ENCODE results near the gene CNBD2. TPM values are rescaled to one million over a fixed set of nuclear protein-coding genes. Genes with fewer than 3 reads are reported as not detected.

CNBD2 gene
- total and polyA plus RNA-seq, 2 donors (not counting 1 experiment from before 2014, with no cell fraction given) = 8.5 to 19.2 TPM

DNA sequence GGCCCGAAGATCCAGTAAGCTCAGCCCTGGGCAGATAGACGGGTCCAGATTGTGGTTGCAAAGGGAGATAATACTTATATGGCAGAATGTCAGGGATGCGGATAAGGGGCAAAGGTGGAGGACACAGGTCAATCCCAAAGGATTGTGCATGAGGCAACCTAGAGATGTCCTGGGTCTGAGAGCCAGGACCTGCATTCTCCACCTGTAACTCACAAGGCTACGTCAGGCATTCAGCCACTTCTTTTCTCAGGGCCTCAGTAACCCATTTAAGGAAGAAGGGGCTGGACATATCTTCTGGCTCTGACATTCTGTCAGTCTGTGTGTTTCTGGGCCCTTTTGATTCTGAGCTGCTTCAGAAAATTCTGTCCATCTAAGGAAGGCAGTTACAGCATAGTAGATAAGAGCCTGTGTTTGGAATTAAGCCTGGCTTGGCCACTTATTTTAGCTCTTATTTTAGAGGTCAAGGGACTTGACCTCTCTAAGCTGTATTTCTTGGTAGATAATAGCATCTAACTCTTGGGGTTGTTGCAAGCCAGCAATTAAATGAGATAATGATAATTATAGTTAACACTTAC lies 40.2 kb downstream of the CNBD2 start:
- intact Hi-C loops (cut with micrococcal nuclease) = no loop called here
- H3K4me2 ChIP-seq (replicated peaks; ENCODE audit: low read depth, low read length, poor library complexity, severe bottlenecking) = no peak overlapping the region
- no peaks in the 10 kb centered on the region for H3K9me3 Mint-ChIP-seq (ENCODE audit: insufficient read depth)
- H3K36me3 ChIP-seq (replicated peaks in 1 of 2; ENCODE audit: control extremely low read depth in 1 of 2, control insufficient read depth in 1 of 2, extremely low read depth in 1 of 2, insufficient read depth in 2 of 2, low read length in 1 of 2) = no peaks in the 10 kb centered on the region
- POLR2A ChIA-PET = no interaction called here
- ATAC-seq (ENCODE audit: low read depth) (no peak), DNase-seq (no peak)
- H3K9me3 ChIP-seq (ENCODE audit: control extremely low read depth in 1 of 3, control insufficient read depth in 2 of 3, insufficient read depth in 1 of 3, low read length in 2 of 3) = peaks cover 0 to 9% (median 7%) of the 10 kb centered on the region in 3 donors
- TF ChIP-seq, protein P1, sequence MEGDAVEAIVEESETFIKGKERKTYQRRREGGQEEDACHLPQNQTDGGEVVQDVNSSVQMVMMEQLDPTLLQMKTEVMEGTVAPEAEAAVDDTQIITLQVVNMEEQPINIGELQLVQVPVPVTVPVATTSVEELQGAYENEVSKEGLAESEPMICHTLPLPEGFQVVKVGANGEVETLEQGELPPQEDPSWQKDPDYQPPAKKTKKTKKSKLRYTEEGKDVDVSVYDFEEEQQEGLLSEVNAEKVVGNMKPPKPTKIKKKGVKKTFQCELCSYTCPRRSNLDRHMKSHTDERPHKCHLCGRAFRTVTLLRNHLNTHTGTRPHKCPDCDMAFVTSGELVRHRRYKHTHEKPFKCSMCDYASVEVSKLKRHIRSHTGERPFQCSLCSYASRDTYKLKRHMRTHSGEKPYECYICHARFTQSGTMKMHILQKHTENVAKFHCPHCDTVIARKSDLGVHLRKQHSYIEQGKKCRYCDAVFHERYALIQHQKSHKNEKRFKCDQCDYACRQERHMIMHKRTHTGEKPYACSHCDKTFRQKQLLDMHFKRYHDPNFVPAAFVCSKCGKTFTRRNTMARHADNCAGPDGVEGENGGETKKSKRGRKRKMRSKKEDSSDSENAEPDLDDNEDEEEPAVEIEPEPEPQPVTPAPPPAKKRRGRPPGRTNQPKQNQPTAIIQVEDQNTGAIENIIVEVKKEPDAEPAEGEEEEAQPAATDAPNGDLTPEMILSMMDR (IDR thresholded peaks at IDR 0.05) = no peak
- TF ChIP-seq EZH2 (IDR thresholded peaks at IDR 0.05; ENCODE audit: borderline replicate concordance, insufficient read depth, low read depth, low read length, poor library complexity, severe bottlenecking) = no peak
- H3K4me3 ChIP-seq (ENCODE audit: control extremely low read depth in 1 of 5, extremely low read depth in 1 of 5, insufficient read depth in 1 of 5, low read depth in 2 of 5, low read length in 4 of 5) = no peak overlapping the region
- 100% methylated on average over 2 of the region's 4 CpGs for WGBS (ENCODE audit: insufficient coverage)
- H3K4me3 Mint-ChIP-seq = no peak overlapping the region
- no peak overlapping the region for H3K9ac ChIP-seq (ENCODE audit: low read length)
- no peaks in the 10 kb centered on the region for H3K4me1 ChIP-seq (ENCODE audit: control insufficient read depth in 2 of 2, insufficient read depth in 2 of 2, low read length in 2 of 2)
- H3K4me1 Mint-ChIP-seq = no peaks in the 10 kb centered on the region
- H3K27ac ChIP-seq (ENCODE audit: low read length in 2 of 2) = no peak overlapping the region
- CTCF ChIA-PET = interaction anchor here (0.7 to 3.4 kb wide), 5 partner anchors 15 to 130 kb away, joined by 3 to 25 read pairs (median 5); no protein-coding TSS in a partner anchor
- H3K27ac Mint-ChIP-seq = no peak overlapping the region
- H3K79me2 ChIP-seq (ENCODE audit: control insufficient read depth, insufficient read depth, low read length) = no peaks in the 10 kb centered on the region
- peaks cover 0 to 9% (median 3%) of the 10 kb centered on the region in 4 experiments for H3K27me3 ChIP-seq (replicated peaks in 1 of 4; ENCODE audit: control extremely low read depth in 1 of 4, control insufficient read depth in 3 of 4, insufficient read depth in 4 of 4, low read length in 3 of 4)
- peaks cover 2% of the 10 kb centered on the region for H3K27me3 Mint-ChIP-seq
- no peak overlapping the region for H2AFZ ChIP-seq (ENCODE audit: insufficient read depth, low read depth, low read length, poor library complexity, severe bottlenecking)
- no peaks in the 10 kb centered on the region for H4K20me1 ChIP-seq (ENCODE audit: control insufficient read depth, insufficient read depth, low read length, poor library complexity, severe bottlenecking)

DNA sequence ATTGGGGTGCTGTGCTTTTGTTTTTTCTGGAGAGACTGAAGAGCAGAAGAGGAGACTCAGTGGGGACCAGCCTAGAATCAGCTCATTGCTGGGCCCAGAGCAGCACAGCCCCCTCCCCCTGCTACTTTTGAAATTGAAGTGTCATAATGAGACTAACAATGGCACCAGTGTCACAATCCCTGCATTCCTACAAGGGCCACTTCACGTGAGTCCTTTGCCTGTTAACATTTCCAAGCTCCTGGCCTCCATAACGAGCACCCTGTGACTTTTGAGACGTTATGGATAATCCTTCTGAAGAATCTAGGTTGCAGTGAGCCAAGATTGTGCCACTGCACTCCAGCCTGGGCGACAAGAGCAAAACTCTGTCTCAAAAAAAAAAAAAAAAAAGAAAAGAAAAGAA lies 41.7 kb downstream of the CNBD2 start:
- Histone ChIP-seq H3K4me2 (replicated peaks; ENCODE audit: low read depth, low read length, poor library complexity, severe bottlenecking) (no peak overlapping the region), H3K9ac (ENCODE audit: low read length) (no peak overlapping the region), H3K79me2 (ENCODE audit: control insufficient read depth, insufficient read depth, low read length) (no peaks in the 10 kb centered on the region), H3K36me3 (replicated peaks in 1 of 2; ENCODE audit: control extremely low read depth in 1 of 2, control insufficient read depth in 1 of 2, extremely low read depth in 1 of 2, insufficient read depth in 2 of 2, low read length in 1 of 2) (no peaks in the 10 kb centered on the region), H2AFZ (ENCODE audit: insufficient read depth, low read depth, low read length, poor library complexity, severe bottlenecking) (no peak overlapping the region), H3K27me3 (replicated peaks in 1 of 4; ENCODE audit: control extremely low read depth in 1 of 4, control insufficient read depth in 3 of 4, insufficient read depth in 4 of 4, low read length in 3 of 4) (peaks cover 0 to 3% (median 0%) of the 10 kb centered on the region in 4 experiments), H3K4me1 (ENCODE audit: control insufficient read depth in 2 of 2, insufficient read depth in 2 of 2, low read length in 2 of 2) (no peaks in the 10 kb centered on the region), H3K27ac (ENCODE audit: low read length in 2 of 2) (no peak overlapping the region), H3K9me3 (ENCODE audit: control extremely low read depth in 1 of 3, control insufficient read depth in 2 of 3, insufficient read depth in 1 of 3, low read length in 2 of 3) (no peaks in the 10 kb centered on the region), H3K4me3 (ENCODE audit: control extremely low read depth in 1 of 5, extremely low read depth in 1 of 5, insufficient read depth in 1 of 5, low read depth in 2 of 5, low read length in 4 of 5) (no peak overlapping the region), H4K20me1 (ENCODE audit: control insufficient read depth, insufficient read depth, low read length, poor library complexity, severe bottlenecking) (no peaks in the 10 kb centered on the region)
- ChIA-PET POLR2A (no interaction called here), CTCF (interaction anchor here (0.6 to 0.7 kb wide), 2 partner anchors 130 to 428 kb away, joined by 4 to 6 read pairs; no protein-coding TSS in a partner anchor)
- Mint-ChIP-seq H3K27ac (no peak overlapping the region), H3K4me1 (no peaks in the 10 kb centered on the region), H3K4me3 (no peak overlapping the region), H3K27me3 (peaks cover 2% of the 10 kb centered on the region), H3K9me3 (ENCODE audit: insufficient read depth) (no peaks in the 10 kb centered on the region)
- DNase-seq (no peak), ATAC-seq (ENCODE audit: low read depth) (no peak)
- intact Hi-C loops (cut with micrococcal nuclease) = no loop called here
- TF ChIP-seq, protein P1 (IDR thresholded peaks at IDR 0.05) = no peak
- no peak for TF ChIP-seq EZH2 (IDR thresholded peaks at IDR 0.05; ENCODE audit: borderline replicate concordance, insufficient read depth, low read depth, low read length, poor library complexity, severe bottlenecking)
- WGBS (ENCODE audit: insufficient coverage) = 83% methylated on average over 3 of the region's 4 CpGs

Measured in B cell (primary cell).